Glutamatergic neuron (in vitro differentiated cells): ENCODE measurements around the gene AGL. TPM values are rescaled to one million over a fixed set of nuclear protein-coding genes. Genes with fewer than 3 reads are reported as not detected.
"Not testable (repeated sequence)": the region's sequence is repeated elsewhere in the genome, so short reads cannot be mapped to it uniquely, and the experiment has no call there.

Experiments used
- DNase-seq: peaks from one replicate; pipeline ENCODE4 v3.0.0; 2022
- H3K27ac Mint-ChIP-seq: one replicate; pipeline ENCODE4 v1.8.0; 2020; ENCODE audit warnings: mild to moderate bottlenecking, mixed read lengths, inconsistent platforms; ENCODE audit not compliant: unreplicated experiment
- H3K27me3 Mint-ChIP-seq: one replicate; pipeline ENCODE4 v1.8.0; 2020; ENCODE audit warnings: mild to moderate bottlenecking, moderate library complexity, mixed read lengths, inconsistent platforms; ENCODE audit not compliant: unreplicated experiment
- H3K36me3 Mint-ChIP-seq: one replicate; pipeline ENCODE4 v1.8.0; 2020; ENCODE audit warnings: mild to moderate bottlenecking, mixed read lengths, inconsistent platforms; ENCODE audit not compliant: unreplicated experiment
- H3K4me1 Mint-ChIP-seq: one replicate; pipeline ENCODE4 v1.8.0; 2020; ENCODE audit warnings: mild to moderate bottlenecking, low read depth, mixed read lengths, inconsistent platforms; ENCODE audit not compliant: unreplicated experiment
- H3K4me3 Mint-ChIP-seq: one replicate; pipeline ENCODE4 v1.8.0; 2020; ENCODE audit warnings: mild to moderate bottlenecking, mixed read lengths, inconsistent platforms; ENCODE audit not compliant: unreplicated experiment
- H3K9me3 Mint-ChIP-seq: one replicate; pipeline ENCODE4 v1.8.0; 2020; ENCODE audit warnings: mild to moderate bottlenecking, moderate library complexity, mixed read lengths, inconsistent platforms; ENCODE audit not compliant: unreplicated experiment
- CTCF ChIP-seq: fragments of 200-600 bp; sonication (generic); IDR thresholded peaks from one replicate; pipeline ENCODE4 v1.5.0; 2021; ENCODE audit not compliant: partially characterized antibody, unreplicated experiment
- total RNA-seq: library from RNA; stranded (reverse); fragmentation: NEBNext Ultra II Directional; extraction: Animal tissue kit (Norgen Biotek cat#: 25700); gene quantifications from one replicate; pipeline ENCODE4 v1.2.1, GENCODE V29; 2021; ENCODE audit not compliant: unreplicated experiment

The AGL gene
- total RNA-seq, 1 donor from 2014 or later = 20.4 TPM

DNA sequence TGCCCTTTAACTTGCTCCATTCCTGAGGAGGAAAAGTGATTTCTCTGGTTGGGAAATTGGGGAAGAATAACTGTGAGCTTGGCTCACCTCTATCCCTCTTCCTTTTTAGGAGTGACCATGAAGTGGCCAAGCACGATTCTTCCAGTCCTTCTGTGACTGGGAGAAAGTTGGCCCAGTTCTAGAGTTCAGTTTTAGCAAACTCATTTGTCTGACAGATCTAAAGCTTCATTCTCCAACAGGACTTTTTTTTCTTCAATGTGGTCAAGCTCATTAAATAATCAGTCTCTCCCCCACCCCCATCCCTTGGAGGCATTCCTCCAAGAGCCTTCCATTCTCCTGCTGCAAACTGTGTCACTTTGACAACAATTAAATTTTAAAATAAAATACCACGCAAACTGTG, 6.4 kb upstream of the AGL start:
- no peak for DNase-seq
- Mint-ChIP-seq H3K4me1 (no peaks in the 10 kb centered on the region), H3K36me3 (peaks cover 10% of the 10 kb centered on the region), H3K27ac (no peak overlapping the region), H3K27me3 (peaks cover 4% of the 10 kb centered on the region), H3K9me3 (peaks cover 1% of the 10 kb centered on the region), H3K4me3 (no peak overlapping the region)
- TF ChIP-seq CTCF = no peak

DNA sequence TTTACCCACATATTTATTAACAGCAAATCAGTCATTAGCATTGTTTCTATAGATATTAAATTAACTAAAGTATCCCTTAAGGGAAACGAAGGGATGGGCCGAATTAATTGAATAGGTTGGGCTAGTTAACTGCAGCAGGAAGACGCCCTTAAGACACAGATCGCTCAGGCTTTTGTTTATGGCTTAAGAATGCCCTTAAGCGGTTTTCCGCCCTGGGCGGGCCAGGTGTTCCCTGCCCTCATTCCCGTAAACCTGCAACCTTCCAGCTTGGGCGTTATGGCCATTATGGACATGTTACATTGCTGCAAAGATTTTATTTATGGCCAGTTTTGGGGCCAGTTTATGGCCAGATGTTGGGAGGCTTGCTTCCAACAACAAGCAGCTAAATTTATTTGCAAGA, 5.0 kb upstream of the AGL start:
- not testable (repeated sequence) for H3K9me3 Mint-ChIP-seq, H3K36me3 Mint-ChIP-seq, H3K27me3 Mint-ChIP-seq, H3K4me3 Mint-ChIP-seq, DNase-seq, H3K4me1 Mint-ChIP-seq, H3K27ac Mint-ChIP-seq

- H3K4me1 Mint-ChIP-seq = peaks cover 1% of the 10 kb centered on the region
- peaks cover 12% of the 10 kb centered on the region for H3K9me3 Mint-ChIP-seq
- H3K4me3 Mint-ChIP-seq = peak overlapping the region; percentile 94
- peak overlapping the region; percentile 96 for H3K27ac Mint-ChIP-seq
- H3K36me3 Mint-ChIP-seq = no peaks in the 10 kb centered on the region
- TF ChIP-seq CTCF = no peak
- no peak for DNase-seq
- peaks cover 4% of the 10 kb centered on the region for H3K27me3 Mint-ChIP-seq
These were observed 783 bp upstream of the AGL start for GRCh38 chr1:99849413-99849743.

- Mint-ChIP-seq H3K4me3 (peak overlapping the region; percentile 94), H3K27ac (peak overlapping the region; percentile 94), H3K4me1 (peaks cover 1% of the 10 kb centered on the region), H3K36me3 (no peaks in the 10 kb centered on the region), H3K27me3 (peaks cover 4% of the 10 kb centered on the region), H3K9me3 (peaks cover 13% of the 10 kb centered on the region)
- no peak for DNase-seq
- TF ChIP-seq CTCF = no peak
These were observed 514 bp downstream of the AGL start for GRCh38 chr1:99850459-99851291.

- Mint-ChIP-seq H3K36me3 (no peaks in the 10 kb centered on the region), H3K27me3 (peaks cover 5% of the 10 kb centered on the region), H3K4me3 (peak overlapping the region; percentile 20), H3K27ac (no peak overlapping the region), H3K9me3 (peaks cover 16% of the 10 kb centered on the region), H3K4me1 (peaks cover 4% of the 10 kb centered on the region)
- DNase-seq = no peak
- no peak for TF ChIP-seq CTCF
These were observed 1.8 kb downstream of the AGL start for GRCh38 chr1:99851850-99852454.
